Transverse colon (tissue), 4 donors: Measurements from ENCODE around the gene DMRT1. TPM values are rescaled to one million over a fixed set of nuclear protein-coding genes. Genes with fewer than 3 reads are reported as not detected.

Experiments
- DNase-seq: peaks from one replicate; pipeline ENCODE4 v3.0.0-alpha.2; 2019
- H3K27ac ChIP-seq, 4 donors: fragments of 200-600 bp; sonication (generic); 2 replicates each; pipeline ENCODE4 v1.5.1; 2016 to 2018; ENCODE audit warnings: inconsistent platforms in 4 of 4
- H3K27me3 ChIP-seq: fragments of 200-600 bp; sonication (generic); 2 replicates; pipeline ENCODE4 v1.5.1; 2017; ENCODE audit warnings: inconsistent platforms
- H3K36me3 ChIP-seq, 4 donors: fragments of 200-600 bp; sonication (generic); 2 replicates each; pipeline ENCODE4 v1.5.1; 2017 to 2019; ENCODE audit warnings: inconsistent platforms in 4 of 4
- H3K4me1 ChIP-seq, 4 donors: fragments of 200-600 bp; sonication (generic); 2 replicates each; pipeline ENCODE4 v1.5.1; 2017 to 2020; ENCODE audit warnings: inconsistent platforms in 4 of 4
- H3K4me3 ChIP-seq, 4 donors: fragments of 200-600 bp; sonication (generic); 1 replicate in 1 of 4; 2 replicates in 3 of 4; pipeline versions ENCODE4 v1.5.1 to v1.6.1; 2017 to 2019; ENCODE audit warnings: inconsistent platforms in 4 of 4
- H3K9me3 ChIP-seq, 2 donors: fragments of 200-600 bp; sonication (generic); 2 replicates each; pipeline ENCODE4 v1.5.1; 2017 to 2019; ENCODE audit warnings: inconsistent platforms in 2 of 2
- EP300 ChIP-seq: sonication (generic); formaldehyde crosslinking; IDR thresholded peaks from one replicate; pipeline ENCODE4 v1.6.1; 2017; ENCODE audit warnings: antibody characterized with exemption, low read depth
- POLR2A ChIP-seq: fragments of 450-650 bp; IDR thresholded peaks from one replicate; pipeline ENCODE4 v1.6.1; 2016; ENCODE audit warnings: antibody characterized with exemption, mild to moderate bottlenecking, moderate library complexity
- POLR2AphosphoS5 ChIP-seq, 3 donors: sonication (generic); formaldehyde crosslinking; IDR thresholded peaks; one replicate each; pipeline ENCODE4 v1.6.1; 2016; ENCODE audit warnings: antibody characterized with exemption in 3 of 3
- WGBS, 2 donors: methylation state at CpG; one replicate each; pipeline ENCODE4 v1.1.5; 2018; ENCODE audit warnings: low coverage in 1 of 2; 5-methylcytosine and 5-hydroxymethylcytosine counted together
- in situ Hi-C, 4 donors: fragments of 200-750 bp; cut with MboI; loops; one replicate each; pipeline versions ENCODE4 v1.15.0 to v1.15.1; 2017; ENCODE audit warnings: low sequenced_read_pairs in 3 of 4, low pct_ligation_motif_present in 1 of 4, low pct_unique_long_range_greater_than_20kb in 1 of 4
- intact Hi-C: fragments of 100-400 bp; cut with DNase I; formaldehyde crosslinking; loops from one replicate; pipeline ENCODE4 v1.15.1; 2023; ENCODE audit warnings: low total_unique reads
- total RNA-seq, 4 donors: library from RNA; depleted of rRNA; stranded (reverse); fragments of >200 nt; gene quantifications; one replicate each; pipeline ENCODE4 v1.1.0, GENCODE V29; 2016
- TF ChIP-seq, protein P1 (sequence below), 5 experiments: fragments of 200-600 bp in 3 of 5; fragments of 450-650 bp in 2 of 5; sonication (generic) in 3 of 5; IDR thresholded peaks; 1 replicate in 2 of 5; 2 replicates in 3 of 5; pipeline ENCODE4 v1.5.1; 2016 to 2017; ENCODE audit warnings: antibody characterized with exemption in 5 of 5, inconsistent platforms in 3 of 5, mild to moderate bottlenecking in 2 of 5, moderate library complexity in 1 of 5

DMRT1 gene
- total RNA-seq, 4 donors from 2014 or later = not detected

DNA sequence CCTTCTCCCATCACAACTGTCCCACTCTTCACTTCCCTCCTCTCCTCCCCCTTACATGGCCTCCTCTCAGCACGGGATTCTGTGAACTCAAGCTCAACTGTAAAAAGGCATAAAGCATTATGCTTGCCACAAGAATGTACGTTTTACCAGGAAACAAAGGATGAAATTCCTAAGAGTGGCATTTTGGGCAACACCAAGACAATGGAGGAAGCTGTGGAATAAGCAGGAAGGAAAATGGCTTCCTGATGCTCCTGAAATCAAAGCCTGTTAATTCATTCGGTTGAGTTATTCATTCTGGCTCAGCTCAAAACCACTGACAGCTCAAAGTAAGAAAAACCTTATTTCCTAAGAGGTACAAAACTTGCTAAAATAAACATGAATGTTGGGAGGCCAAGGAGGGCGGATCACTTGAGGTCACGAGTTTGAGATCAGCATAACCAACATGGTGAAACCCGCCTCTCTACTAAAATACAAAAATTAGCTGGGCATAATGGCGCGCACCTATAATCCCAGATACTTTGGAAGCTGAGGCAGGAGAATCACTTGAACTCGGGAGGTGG lies 40.8 kb upstream of the DMRT1 start:
- H3K36me3 ChIP-seq = no peaks in the 10 kb centered on the region
- in situ Hi-C loops (no loop called here), intact Hi-C loops (no loop called here)
- 76 to 79% methylated on average over 8 to 9 of the region's 9 CpGs for WGBS, 2 donors
- H3K27ac ChIP-seq = no peak overlapping the region
- no peaks in the 10 kb centered on the region for H3K4me1 ChIP-seq
- DNase-seq = no peak
- no peaks in the 10 kb centered on the region for H3K27me3 ChIP-seq
- TF ChIP-seq, protein P1, sequence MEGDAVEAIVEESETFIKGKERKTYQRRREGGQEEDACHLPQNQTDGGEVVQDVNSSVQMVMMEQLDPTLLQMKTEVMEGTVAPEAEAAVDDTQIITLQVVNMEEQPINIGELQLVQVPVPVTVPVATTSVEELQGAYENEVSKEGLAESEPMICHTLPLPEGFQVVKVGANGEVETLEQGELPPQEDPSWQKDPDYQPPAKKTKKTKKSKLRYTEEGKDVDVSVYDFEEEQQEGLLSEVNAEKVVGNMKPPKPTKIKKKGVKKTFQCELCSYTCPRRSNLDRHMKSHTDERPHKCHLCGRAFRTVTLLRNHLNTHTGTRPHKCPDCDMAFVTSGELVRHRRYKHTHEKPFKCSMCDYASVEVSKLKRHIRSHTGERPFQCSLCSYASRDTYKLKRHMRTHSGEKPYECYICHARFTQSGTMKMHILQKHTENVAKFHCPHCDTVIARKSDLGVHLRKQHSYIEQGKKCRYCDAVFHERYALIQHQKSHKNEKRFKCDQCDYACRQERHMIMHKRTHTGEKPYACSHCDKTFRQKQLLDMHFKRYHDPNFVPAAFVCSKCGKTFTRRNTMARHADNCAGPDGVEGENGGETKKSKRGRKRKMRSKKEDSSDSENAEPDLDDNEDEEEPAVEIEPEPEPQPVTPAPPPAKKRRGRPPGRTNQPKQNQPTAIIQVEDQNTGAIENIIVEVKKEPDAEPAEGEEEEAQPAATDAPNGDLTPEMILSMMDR (IDR thresholded peaks at IDR 0.05) = no peak
- TF ChIP-seq POLR2AphosphoS5 (IDR thresholded peaks at IDR 0.05) = no peak
- no peak for TF ChIP-seq EP300
- TF ChIP-seq POLR2A = no peak
- H3K4me3 ChIP-seq = no peak overlapping the region
- H3K9me3 ChIP-seq = no peaks in the 10 kb centered on the region

DNA sequence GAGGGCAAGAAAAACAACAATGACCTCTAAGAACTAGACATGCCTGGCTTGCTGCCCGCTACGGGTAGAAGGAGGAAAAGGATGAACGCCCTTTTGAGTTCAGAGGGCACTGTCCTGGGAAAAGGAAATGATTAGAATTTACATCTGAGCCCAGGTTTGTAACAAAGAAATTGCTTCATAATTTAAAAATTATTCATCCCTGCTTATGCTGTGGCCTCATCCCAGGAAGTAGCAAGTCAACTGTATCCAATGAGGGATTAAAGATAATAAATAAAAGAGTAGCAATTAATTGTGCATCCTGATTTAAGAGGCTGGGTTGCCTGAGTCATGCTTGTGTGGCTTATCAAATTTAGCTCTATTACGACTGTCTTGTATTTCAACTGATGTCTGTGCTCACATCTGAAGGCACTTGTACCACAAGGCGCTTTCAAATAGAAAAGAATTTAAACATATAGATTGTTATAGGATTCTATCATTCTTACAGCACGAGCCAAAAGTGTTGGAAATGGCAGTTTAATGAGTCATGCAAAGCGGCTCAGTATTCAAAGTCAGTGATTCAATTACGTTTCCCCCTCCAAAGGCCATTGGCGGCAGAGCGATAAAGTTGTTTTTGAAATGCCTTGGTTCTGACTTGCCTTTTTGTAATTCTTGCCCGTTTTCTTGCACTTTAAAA lies 40.0 kb upstream of the DMRT1 start:
- intact Hi-C loops = no loop called here
- in situ Hi-C loops = no loop called here
- Histone ChIP-seq H3K27me3 (no peaks in the 10 kb centered on the region), H3K4me3 (no peak overlapping the region), H3K27ac (no peak overlapping the region), H3K36me3 (no peaks in the 10 kb centered on the region), H3K4me1 (no peaks in the 10 kb centered on the region), H3K9me3 (no peaks in the 10 kb centered on the region)
- WGBS, 2 donors = 63 to 64% methylated on average over 10 to 11 of the region's 11 CpGs
- no peak for TF ChIP-seq POLR2A
- TF ChIP-seq EP300 = no peak
- no peak for TF ChIP-seq POLR2AphosphoS5 (IDR thresholded peaks at IDR 0.05)
- TF ChIP-seq, protein P1 (IDR thresholded peaks at IDR 0.05) = no peak
- DNase-seq = no peak

DNA sequence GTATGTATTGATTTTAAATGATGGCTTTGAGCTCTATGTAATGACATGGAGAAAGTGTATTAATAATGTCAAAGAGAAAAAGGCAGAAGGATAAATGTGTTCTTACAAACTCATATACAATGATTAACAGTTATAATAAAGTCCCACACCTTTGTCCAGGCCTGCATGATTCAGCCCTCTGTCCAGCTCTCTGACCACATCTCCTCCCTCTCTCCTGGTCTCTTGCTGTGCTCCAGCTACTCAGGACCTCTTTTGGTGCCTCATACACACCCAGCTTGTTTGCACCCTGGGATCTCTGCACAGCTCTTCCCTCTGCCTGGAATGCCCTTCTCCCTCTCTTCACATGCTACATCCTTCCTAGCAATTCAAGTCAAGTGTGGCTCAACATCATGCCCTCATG lies 37.5 kb upstream of the DMRT1 start:
- Histone ChIP-seq H3K9me3 (no peaks in the 10 kb centered on the region), H3K27ac (no peak overlapping the region), H3K36me3 (no peaks in the 10 kb centered on the region), H3K4me1 (no peaks in the 10 kb centered on the region), H3K4me3 (no peak overlapping the region), H3K27me3 (no peaks in the 10 kb centered on the region)
- intact Hi-C loops = no loop called here
- TF ChIP-seq EP300 (no peak), POLR2A (no peak), POLR2AphosphoS5 (IDR thresholded peaks at IDR 0.05) (no peak)
- TF ChIP-seq, protein P1 (IDR thresholded peaks at IDR 0.05) = no peak
- DNase-seq = no peak
- in situ Hi-C loops = no loop called here

DNA sequence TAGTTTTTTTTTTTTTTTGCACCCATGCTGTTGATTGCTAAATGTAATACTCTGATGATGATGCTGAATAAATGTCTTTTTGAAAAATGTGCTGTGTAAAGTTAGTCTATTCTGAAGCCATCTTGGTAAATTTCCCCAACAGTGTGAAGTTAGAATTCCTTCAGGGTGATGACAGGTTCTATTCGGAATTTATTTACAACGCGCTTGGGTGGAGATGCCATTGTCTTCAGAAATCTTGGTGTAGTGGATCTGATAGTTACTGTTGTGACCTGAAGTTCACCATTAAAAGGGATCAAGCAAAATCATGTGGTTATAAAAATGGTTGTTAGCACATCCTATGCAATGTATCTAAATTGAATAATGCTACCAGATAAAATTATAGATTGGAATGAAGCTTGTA lies 36.3 kb upstream of the DMRT1 start:
- H3K27ac ChIP-seq = no peak overlapping the region
- H3K9me3 ChIP-seq = no peaks in the 10 kb centered on the region
- H3K27me3 ChIP-seq = no peaks in the 10 kb centered on the region
- no peak overlapping the region for H3K4me3 ChIP-seq
- 82 to 95% methylated on average over 3 of the region's 3 CpGs for WGBS, 2 donors
- no peak for DNase-seq
- no peaks in the 10 kb centered on the region for H3K36me3 ChIP-seq
- no peak for TF ChIP-seq EP300
- no peak for TF ChIP-seq POLR2AphosphoS5 (IDR thresholded peaks at IDR 0.05)
- no peaks in the 10 kb centered on the region for H3K4me1 ChIP-seq
- in situ Hi-C loops (no loop called here), intact Hi-C loops (loop anchor here (5.0 kb wide), 1 partner anchor 38 kb away; no protein-coding TSS in a partner anchor)
